G401 (cell line): ENCODE results near the gene NRIP1. TPM values are rescaled to one million over a fixed set of nuclear protein-coding genes. Genes with fewer than 3 reads are reported as not detected.
"Not testable (repeated sequence)": the region's sequence is repeated elsewhere in the genome, so short reads cannot be mapped to it uniquely, and the experiment has no call there.

ENCODE experiments used
- DNase-seq: peaks from one replicate; pipeline ENCODE4 v3.0.0-alpha.2; 2015; ENCODE audit warnings: low spot score
- in situ Hi-C: cut with HindIII; loops from 2 replicates; pipeline ENCODE4 v1.10.0; 2016; ENCODE audit warnings: low sequenced_read_pairs, mixed read lengths
- total RNA-seq: library from RNA; depleted of rRNA; stranded (reverse); fragments of >200 nt; shearing (Covaris generic); gene quantifications from 2 replicates; pipeline ENCODE4 v1.2.3, GENCODE V29; 2014

The NRIP1 gene
- total RNA-seq, 1 experiment from 2014 or later, result 56.4 TPM

DNA sequence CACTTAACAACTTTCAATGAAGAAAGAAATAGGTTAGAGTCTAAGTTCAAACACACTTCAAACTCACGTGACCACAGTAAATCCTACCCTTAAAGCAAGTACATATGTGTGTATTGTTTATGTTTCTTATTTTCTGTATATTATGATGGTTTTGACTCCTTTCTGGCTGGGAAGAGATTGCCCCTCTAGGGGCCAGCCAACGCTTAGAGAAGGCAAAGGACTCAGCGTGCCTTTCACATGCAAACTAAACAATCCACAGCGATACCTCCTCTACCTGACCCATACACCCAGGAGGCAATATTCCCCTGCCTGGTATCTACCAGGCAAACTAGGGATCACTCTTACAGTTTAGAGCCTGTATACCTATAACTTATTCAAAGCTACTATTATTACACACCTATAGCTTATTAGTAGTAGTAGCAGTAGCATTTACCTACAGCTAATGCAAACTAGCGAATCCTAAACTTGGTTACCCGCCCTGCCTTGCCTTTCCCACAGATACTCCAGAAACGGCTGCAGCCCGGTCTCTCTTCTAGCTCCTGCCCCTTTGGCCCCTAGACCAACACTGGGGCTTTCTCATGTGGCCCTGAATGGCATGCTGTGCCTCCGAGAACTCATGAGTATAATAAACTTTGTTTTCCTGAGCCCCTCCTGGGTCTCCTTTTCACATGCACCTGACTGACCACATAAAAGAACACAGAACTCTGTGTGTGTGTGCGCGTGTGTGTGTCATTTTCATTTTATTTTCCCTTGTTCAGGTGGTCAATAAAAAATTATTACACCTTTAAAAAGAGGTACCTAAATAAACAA, 14.0 kb downstream of the NRIP1 start:
- in situ Hi-C loops, result no loop called here
- no peak for DNase-seq

DNA sequence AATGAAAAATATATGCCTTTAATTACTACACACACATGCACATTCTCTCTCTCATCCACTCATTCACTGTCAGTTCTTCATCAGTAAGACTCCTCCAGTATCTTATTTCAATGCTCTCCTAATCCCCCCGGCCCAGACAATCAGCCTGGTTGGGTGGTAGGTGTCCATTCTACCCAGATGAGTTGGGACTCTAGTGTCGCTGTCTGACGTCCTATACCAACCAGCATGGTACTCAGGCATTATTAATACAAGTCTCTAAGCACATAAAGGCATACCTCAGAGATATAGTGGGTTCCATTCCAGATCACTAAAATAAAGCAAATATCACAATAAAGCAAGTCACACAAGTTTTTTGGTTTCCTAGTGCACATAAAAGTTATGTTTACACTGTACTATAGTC, 19.8 kb downstream of the NRIP1 start:
- no peak for DNase-seq
- in situ Hi-C loops, result no loop called here

DNA sequence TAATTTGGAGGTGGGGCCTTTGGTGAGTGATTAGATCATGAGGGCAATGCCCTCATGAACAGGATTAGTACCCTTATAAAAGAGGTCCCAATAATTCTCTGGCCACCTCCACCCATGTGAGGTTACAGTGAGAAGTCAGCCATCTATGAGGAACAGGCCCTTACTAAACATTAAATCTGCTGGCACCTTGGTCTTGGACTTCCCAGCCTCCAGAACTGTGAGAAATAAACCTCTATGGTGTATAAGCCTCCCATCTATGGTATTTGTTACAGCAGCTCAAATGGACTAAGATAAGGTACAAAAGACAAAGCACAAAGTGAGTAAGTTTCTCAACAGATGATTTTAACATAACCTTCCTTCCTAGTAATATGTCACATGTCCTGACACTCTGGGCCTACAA, 22.3 kb downstream of the NRIP1 start:
- no peak for DNase-seq
- in situ Hi-C loops, result no loop called here

DNA sequence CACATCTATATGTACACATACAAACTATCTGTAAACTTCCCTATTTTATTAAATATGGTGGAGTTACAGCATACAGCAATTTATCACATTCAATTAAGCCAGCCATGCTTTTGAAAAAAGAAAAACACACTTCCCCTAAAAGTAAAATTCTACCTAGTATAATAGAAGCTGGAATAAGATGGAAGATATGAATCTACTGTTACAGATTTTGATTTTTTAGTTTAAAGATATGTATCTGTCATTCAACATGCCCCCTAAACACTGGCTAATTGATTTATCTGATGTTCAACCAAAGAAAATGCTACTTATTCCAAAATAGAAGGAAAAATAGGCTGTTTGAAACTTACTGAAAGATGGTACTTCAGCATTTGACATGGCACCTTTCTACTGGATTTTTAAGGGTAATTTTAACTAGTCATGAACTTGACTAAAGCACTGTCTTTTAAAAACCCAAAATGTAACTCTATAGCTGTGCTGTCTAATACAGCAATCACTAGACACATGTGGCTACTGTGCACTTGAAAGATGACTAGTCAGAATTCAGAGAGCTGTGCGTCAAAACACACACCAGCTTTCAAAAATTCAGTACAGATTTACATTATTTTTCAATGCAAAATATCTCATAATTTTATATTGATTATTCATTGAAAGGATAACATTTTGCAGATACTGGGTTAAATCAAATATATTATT, 25.0 kb downstream of the NRIP1 start:
- in situ Hi-C loops, result no loop called here
- no peak for DNase-seq

DNA sequence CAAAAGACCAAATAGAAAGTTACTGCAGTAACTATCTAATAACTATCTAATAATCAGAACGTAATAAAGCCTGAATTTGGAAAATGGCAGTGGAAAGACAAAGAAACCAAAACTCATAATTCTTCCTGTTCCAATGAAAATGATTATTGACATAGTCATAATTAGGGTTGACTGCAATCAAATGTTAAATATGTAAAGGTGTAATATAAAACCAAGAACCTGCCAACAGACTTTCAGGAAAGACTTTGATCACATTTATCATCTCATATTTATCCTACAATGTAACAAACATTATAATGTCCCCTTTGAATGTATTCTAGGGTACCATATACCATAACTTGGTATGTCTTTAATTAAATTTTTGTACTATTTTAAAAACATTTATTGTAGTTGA, 26.9 kb downstream of the NRIP1 start:
- in situ Hi-C loops, result no loop called here
- no peak for DNase-seq

DNA sequence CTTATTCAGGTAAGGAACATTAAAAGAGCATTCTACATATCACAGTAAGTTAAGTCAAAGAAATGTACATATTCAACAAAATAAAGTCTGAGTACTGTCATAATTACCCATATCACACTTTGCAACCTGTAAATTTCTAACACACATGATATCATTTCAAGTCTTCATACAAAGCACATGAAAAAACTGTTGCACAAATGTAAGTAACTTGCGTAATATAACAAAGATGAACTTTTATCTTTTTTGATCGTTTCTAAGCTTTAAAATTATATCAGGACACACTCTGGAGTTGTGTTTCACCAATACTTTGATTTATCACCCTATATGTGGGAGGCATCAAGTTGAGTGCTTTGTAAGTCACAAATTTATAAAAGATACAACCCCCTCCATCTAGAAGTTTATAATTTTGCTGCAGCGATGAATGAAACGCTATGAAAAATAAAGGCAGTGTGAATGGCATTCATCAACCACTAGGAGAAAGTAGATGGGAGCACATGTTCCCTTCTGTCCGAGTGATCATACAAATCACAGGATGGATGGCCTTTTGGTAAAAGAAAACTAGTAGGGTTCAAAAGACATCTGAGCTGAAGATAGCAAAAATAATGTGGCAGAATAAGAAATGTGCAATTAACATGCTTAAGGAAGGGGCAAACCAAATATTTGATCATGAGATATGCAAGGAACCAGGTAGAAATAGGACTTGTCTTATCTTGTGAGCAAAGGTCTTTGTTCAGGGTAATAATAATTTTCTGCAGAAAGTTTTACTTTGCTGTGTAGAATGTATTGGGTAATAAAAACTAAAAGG, 27.5 kb downstream of the NRIP1 start:
- in situ Hi-C loops, result no loop called here
- DNase-seq, result no peak

DNA sequence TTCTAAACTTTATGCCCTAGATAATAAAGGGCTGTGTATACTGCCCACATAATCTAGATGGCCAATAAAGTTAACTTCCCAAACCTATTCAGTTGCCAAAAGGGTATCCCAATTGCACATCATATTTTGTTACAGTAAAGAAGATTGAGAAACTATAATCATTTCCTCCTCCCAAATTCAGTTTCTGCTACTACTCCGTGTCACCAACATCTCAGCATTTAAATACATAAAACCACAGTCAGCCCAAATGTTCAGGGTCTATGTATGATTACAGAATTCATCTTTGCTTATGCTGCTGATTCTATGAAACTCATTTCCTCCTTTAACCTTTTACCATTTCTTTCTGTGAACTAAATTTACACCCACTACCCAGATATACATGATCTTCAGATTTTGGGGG, 28.6 kb downstream of the NRIP1 start:
- in situ Hi-C loops, result no loop called here
- no peak for DNase-seq

DNA sequence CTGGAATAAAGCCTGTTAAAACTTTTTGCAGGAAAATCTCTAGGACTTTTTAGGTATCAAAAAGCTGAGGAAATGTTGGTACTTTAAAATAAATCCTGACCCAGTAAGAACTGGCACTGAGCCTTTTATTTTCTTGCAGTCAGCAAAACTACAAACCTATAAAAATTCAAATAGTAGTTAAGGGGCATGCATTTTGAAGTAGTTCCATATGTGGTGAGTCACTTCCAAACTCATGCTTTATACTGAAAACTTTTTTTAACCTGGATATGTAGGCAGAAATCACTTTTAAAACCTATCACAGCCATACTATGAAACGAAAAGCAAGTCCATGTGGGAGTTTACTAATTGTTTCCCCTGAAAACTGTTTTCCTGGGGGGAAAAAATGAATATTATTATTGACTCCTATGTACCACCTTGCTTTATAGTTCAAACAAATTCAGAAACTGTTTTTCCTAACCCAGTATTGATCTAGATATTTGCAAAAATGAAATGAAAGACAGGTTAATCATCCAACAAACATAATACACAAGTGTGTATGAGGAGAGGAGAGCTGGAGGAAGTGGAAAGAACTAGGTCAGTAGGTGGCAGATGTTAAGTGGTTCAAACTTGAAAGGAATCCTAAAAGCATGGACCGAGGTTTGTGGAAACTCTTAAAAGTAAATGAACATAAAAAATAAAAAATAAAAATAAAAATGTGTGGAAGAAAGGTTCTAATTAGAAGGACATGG, 30.5 kb downstream of the NRIP1 start:
- DNase-seq, result no peak
- in situ Hi-C loops, result no loop called here

DNA sequence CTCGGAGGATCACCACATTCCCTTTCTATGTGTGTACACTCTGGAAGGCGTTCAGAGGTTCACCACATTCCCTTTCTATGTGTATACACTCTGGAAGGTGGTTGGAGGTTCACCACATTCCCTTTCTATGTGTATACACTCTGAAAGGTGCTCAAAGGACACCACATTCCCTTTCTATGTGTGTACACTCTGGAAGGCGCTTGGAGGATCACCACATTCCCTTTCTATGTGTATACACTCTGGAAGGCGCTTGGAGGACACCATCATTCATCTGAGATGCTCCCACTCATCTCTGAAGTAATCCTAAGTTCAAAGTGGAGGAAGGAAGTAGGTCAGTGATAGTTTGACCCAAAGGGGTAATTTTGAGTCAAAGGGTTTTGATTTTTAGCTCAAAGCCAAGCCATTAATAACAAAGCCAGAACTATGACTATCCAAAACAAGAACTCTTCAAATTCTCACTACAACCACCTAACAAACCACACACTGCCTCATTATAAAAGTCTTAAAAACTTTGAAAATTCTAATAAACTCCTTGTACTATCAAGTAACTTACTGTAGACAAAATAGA, 32.9 kb downstream of the NRIP1 start:
- DNase-seq, result no peak
- in situ Hi-C loops, result no loop called here

DNA sequence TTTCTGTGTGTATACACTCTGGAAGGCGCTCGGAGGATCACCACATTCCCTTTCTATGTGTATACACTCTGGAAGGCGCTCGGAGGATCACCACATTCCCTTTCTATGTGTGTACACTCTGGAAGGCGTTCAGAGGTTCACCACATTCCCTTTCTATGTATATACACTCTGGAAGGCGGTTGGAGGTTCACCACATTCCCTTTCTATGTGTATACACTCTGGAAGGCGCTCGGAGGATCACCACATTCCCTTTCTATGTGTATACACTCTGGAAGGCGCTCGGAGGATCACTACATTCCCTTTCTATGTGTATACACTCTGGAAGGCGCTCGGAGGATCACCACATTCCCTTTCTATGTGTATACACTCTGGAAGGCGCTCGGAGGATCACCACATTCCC, 33.4 kb downstream of the NRIP1 start:
- in situ Hi-C loops, result not testable (repeated sequence)

DNA sequence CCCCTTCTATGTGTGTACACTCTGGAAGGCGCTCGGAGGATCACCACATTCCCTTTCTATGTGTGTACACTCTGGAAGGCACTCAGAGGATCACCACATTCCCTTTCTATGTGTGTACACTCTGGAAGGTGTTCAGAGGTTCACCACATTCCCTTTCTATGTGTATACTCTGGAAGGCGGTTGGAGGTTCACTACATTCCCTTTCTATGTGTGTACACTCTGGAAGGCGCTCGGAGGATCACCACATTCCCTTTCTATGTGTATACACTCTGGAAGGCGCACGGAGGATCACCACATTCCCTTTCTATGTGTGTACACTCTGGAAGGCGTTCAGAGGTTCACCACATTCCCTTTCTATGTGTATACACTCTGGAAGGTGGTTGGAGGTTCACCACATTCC, 33.9 kb downstream of the NRIP1 start:
- DNase-seq, in situ Hi-C loops: not testable (repeated sequence)

More for the DNA sequence above, 33.4 kb downstream of the NRIP1 start:
- DNase-seq, result not testable (repeated sequence)

DNA sequence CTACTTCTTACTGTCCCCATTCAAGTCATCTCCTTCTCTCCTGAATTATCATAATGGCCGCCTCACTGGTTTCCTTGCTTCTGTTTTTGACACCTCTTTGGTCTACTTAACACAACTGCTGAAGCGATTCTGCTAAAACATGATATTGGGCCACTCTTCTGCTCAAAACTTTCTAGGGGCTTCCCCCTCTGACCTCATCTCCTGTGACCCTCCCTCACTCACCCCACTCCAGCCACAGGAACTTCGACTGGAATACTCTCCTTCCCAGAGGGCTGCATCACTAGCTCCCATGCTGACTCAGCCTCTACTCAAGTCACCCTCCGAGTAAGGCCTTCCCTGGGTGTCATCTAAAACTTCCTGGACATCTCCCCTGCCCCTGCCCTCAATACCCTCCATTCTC, 35.7 kb downstream of the NRIP1 start:
- in situ Hi-C loops, result no loop called here
- no peak for DNase-seq

DNA sequence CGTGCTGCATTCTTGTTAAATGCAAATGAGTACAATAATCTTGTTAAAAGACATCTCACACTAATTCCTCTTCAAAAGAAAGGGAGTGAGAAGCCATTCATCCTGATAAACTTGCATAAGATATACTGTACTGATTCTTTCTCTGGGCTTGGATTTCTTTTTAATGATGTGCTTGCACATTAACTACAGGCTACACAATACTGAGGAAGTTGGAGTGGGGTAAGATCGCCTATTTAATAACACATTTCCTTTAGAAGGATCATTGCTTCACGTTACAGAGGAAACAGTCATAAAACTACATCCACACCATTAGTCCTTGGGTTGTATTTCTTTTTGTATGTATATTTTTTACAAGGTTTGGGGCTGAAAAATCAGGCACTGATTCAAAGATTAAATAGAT, 36.6 kb downstream of the NRIP1 start:
- DNase-seq, result no peak
- in situ Hi-C loops, result no loop called here

DNA sequence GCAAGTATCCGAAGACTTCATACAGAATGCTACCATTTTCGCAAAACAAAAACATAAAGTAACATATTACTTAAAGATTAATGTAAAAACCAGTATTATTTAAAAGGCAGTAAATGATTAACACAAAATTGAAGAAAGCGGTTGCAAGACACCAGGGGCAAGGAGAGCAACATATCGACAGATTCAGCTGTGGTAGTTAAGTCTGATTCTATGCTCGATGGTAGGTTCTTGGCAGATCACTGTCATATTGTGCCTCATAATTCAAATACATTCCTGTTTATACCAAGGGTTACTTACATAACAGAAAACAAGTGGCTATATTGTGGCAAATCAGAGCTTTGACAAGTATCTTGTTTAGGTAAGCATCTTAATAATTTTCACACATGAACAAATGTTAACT, 37.7 kb downstream of the NRIP1 start:
- in situ Hi-C loops, result no loop called here
- peak; percentile 36 for DNase-seq

DNA sequence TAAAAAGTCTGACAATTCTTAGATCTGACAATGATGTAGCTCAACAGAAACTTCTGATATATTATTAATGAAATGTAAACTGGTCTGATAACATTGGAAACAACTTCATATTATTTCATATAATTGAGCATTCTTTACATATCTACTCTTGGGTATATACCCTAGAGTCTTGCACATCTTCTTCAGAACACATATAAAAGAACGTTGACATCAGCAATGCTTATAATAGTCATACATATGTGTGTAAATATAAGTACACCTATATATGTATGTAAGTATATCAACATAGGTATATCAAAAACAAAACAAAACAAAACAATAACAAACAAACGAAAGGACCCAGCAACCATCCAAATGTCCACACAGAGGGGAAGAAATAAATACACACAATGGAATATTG, 38.4 kb downstream of the NRIP1 start:
- DNase-seq, result no peak
- in situ Hi-C loops, result no loop called here

DNA sequence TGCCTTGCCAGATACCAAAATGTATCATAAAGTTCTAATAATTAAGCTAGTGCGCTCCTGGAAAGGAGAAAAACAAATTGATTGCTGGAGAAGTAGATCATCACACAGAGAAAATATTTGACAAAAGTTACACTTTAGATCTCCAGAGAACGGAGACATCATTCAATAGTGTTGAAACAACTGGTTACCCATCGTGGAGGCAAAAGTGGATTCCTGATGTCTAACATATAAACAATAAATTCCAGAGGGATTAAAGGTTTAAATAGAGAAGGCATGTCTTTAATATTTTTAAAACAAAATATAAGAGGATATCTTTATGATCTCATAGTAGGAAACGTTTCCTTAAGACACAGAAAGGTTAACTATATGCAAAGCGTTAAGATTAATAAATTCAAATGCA, 41.0 kb downstream of the NRIP1 start:
- in situ Hi-C loops, result no loop called here
- no peak for DNase-seq

DNA sequence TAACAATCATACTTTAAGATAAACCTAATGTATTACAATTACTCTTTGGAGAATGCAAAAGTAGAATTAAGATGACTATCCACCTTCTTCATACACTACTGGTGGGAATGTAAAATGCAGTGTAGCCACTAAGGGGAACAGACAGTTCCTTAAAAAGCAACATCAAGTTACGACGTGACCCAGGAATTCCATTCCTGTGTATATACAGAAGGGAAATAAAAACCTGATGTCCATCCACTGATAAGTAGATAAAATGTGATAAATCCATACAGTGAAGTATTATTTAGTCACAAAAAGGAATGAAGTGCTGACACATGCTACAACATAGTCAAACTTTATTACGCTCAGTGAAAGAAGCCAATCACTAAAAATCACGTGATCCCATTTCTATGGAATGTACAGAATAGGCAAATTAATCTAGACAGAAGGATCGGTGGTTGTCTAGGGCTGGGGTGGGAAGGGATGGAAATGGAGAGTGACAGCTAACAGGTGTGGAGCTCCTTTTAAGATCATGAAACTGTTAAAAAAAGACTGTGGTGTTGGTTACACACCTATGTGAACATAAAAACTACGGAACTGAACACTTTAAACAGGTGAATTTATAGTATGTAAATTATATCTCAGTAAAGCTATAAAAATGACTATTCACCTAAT, 42.1 kb downstream of the NRIP1 start:
- no peak for DNase-seq
- in situ Hi-C loops, result no loop called here

DNA sequence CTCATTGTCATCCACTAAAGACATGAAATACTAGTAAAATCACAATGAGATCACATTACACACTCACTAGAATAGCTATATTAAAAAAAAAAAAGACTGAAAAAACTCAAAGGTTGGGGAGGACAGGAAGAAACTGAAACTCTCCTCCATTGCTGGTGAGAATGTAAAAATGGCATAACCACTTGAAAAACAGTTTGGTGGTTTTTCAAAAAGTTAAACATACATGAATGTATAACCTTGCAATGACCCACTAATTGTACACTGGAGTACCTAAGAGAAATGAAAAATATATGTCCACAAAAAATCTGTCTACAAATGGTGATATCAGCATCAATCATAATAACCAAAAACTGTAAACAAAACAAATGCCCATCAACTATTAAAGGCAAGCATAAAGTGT, 44.0 kb downstream of the NRIP1 start:
- in situ Hi-C loops, result no loop called here
- no peak for DNase-seq

DNA sequence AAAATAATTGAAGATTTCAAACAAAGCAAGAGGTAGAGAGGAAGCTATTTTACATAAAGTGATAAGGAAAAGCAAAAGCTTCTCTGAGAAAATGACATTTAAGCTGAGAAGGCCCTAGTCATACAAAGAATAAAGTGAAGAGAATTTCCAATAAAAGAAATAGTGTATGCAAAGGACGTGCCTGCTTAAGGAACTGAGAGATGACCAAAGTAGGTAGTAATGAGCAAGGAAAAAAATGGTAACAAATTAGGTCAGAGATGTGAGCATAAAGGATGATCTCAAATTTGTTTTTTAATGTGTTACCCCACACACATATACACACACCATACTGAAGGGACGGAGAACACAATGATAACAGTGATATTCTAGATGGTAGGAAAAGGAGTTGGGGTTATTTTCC, 46.4 kb downstream of the NRIP1 start:
- DNase-seq, result no peak
- in situ Hi-C loops, result no loop called here
